ENCODE measurements around the gene ITCH. TPM values are rescaled to one million over a fixed set of nuclear protein-coding genes. Genes with fewer than 3 reads are reported as not detected.
A peak's percentile ranks its signal among the peaks of the same experiment; 100 is the strongest.
"Not testable (repeated sequence)": the region's sequence is repeated elsewhere in the genome, so short reads cannot be mapped to it uniquely, and the experiment has no call there.

The ITCH gene
- polyA plus RNA-seq, 3 donors: 13.3 to 26.6 (median 19.9) TPM

DNA sequence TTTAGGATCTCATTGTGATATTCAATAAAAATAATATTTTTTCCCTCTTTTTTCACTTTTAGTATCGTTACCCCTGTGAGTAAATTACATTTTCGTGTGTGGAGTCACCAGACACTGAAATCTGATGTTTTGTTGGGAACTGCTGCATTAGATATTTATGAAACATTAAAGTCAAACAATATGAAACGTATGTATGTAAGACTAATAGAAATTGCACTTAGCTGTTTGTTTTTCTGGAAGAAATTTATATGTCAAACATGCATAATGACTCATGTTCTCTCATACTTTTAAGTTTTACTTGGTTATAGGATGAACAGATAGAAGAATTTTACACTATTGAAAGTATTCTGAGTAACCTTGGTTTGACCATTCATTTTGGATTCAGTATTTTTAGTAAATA is 49.4 kb downstream of the ITCH start:
- Mint-ChIP-seq H3K9me3 (peaks cover 0 to 2% (median 0%) of the 10 kb centered on the region in 7 donors), H3K27ac (no peak overlapping the region), H3K36me3 (peaks cover 57 to 83% of the 10 kb centered on the region in 2 donors), H3K4me1 (peaks cover 9% of the 10 kb centered on the region), H3K27me3 (ENCODE audit: low read depth in 3 of 3) (peaks cover 0 to 5% (median 0%) of the 10 kb centered on the region in 3 donors), H3K4me3 (no peak overlapping the region)
- intact Hi-C loops (cut with micrococcal nuclease): no loop called here
- Histone ChIP-seq H3K9me3 (replicated peaks in 1 of 2; ENCODE audit: control insufficient read depth in 1 of 2, insufficient read depth in 1 of 2, low read length in 2 of 2) (no peaks in the 10 kb centered on the region), H3K36me3 (replicated peaks in 1 of 2; ENCODE audit: control insufficient read depth in 1 of 2, insufficient read depth in 2 of 2, low read length in 2 of 2) (peaks cover 65 to 97% of the 10 kb centered on the region in 2 donors), H3K9ac (ENCODE audit: insufficient read depth, low read length, poor library complexity, severe bottlenecking) (no peak overlapping the region), H3K4me2 (replicated peaks; ENCODE audit: extremely low read depth, low read length, poor library complexity, severe bottlenecking) (no peak overlapping the region), H3K79me2 (ENCODE audit: insufficient read depth, low read length) (peaks cover 20% of the 10 kb centered on the region), H3K4me3 (replicated peaks in 1 of 3; ENCODE audit: low read depth in 2 of 3, low read length in 3 of 3) (no peak overlapping the region), H3K27ac (ENCODE audit: low read depth in 1 of 2, low read length in 2 of 2) (no peak overlapping the region), H3K4me1 (ENCODE audit: control insufficient read depth in 1 of 2, insufficient read depth in 2 of 2, low read length in 2 of 2) (peaks cover 3 to 6% of the 10 kb centered on the region in 2 donors), H3K27me3 (ENCODE audit: control insufficient read depth in 2 of 2, insufficient read depth in 2 of 2, low read length in 2 of 2) (no peaks in the 10 kb centered on the region), H2AFZ (ENCODE audit: insufficient read depth, low read depth, low read length, poor library complexity, severe bottlenecking) (no peak overlapping the region), H4K20me1 (ENCODE audit: insufficient read depth, low read length) (peaks cover 69% of the 10 kb centered on the region)
- TF ChIP-seq, protein P1, sequence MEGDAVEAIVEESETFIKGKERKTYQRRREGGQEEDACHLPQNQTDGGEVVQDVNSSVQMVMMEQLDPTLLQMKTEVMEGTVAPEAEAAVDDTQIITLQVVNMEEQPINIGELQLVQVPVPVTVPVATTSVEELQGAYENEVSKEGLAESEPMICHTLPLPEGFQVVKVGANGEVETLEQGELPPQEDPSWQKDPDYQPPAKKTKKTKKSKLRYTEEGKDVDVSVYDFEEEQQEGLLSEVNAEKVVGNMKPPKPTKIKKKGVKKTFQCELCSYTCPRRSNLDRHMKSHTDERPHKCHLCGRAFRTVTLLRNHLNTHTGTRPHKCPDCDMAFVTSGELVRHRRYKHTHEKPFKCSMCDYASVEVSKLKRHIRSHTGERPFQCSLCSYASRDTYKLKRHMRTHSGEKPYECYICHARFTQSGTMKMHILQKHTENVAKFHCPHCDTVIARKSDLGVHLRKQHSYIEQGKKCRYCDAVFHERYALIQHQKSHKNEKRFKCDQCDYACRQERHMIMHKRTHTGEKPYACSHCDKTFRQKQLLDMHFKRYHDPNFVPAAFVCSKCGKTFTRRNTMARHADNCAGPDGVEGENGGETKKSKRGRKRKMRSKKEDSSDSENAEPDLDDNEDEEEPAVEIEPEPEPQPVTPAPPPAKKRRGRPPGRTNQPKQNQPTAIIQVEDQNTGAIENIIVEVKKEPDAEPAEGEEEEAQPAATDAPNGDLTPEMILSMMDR (IDR thresholded peaks at IDR 0.05): no peak
- no CpG with 5 or more reads among the region's 3 CpGs for WGBS (ENCODE audit: insufficient coverage)
- no peak for DNase-seq

DNA sequence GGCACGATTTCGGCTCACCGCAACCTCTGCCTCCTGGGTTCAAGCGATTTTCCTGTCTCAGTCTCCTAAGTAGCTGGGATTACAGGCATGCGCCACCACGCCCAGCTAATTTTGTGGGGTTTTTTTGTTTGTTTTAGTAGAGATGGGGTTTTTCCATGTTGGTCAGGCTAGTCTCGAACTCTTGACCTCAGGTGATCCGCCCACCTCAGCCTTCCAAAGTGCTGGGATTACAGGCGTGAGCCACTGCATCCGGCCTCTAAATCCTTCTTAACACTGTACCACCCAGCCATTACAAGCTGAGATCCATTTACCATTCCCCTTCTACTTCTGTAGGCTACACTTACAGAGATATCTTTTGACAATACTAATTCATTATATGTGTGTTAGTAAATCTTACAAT is 51.5 kb downstream of the ITCH start:
- H2AFZ ChIP-seq (ENCODE audit: insufficient read depth, low read depth, low read length, poor library complexity, severe bottlenecking); intact Hi-C loops (cut with micrococcal nuclease); H3K79me2 ChIP-seq (ENCODE audit: insufficient read depth, low read length); H3K4me1 Mint-ChIP-seq; H3K4me1 ChIP-seq (ENCODE audit: control insufficient read depth in 1 of 2, insufficient read depth in 2 of 2, low read length in 2 of 2); DNase-seq; H3K4me2 ChIP-seq (replicated peaks; ENCODE audit: extremely low read depth, low read length, poor library complexity, severe bottlenecking); H3K9ac ChIP-seq (ENCODE audit: insufficient read depth, low read length, poor library complexity, severe bottlenecking); H3K9me3 Mint-ChIP-seq; H3K4me3 Mint-ChIP-seq; H3K9me3 ChIP-seq (replicated peaks in 1 of 2; ENCODE audit: control insufficient read depth in 1 of 2, insufficient read depth in 1 of 2, low read length in 2 of 2); H3K27me3 ChIP-seq (ENCODE audit: control insufficient read depth in 2 of 2, insufficient read depth in 2 of 2, low read length in 2 of 2); H3K27me3 Mint-ChIP-seq (ENCODE audit: low read depth in 3 of 3); H3K4me3 ChIP-seq (replicated peaks in 1 of 3; ENCODE audit: low read depth in 2 of 3, low read length in 3 of 3): not testable (repeated sequence)
- Histone ChIP-seq H3K27ac (ENCODE audit: low read depth in 1 of 2, low read length in 2 of 2) (peak overlapping the region in 1 of 2 donors; percentile 53), H3K36me3 (replicated peaks in 1 of 2; ENCODE audit: control insufficient read depth in 1 of 2, insufficient read depth in 2 of 2, low read length in 2 of 2) (peaks cover 73 to 97% of the 10 kb centered on the region in 2 donors), H4K20me1 (ENCODE audit: insufficient read depth, low read length) (peaks cover 51% of the 10 kb centered on the region)
- Mint-ChIP-seq H3K36me3 (peaks cover 54 to 83% of the 10 kb centered on the region in 2 donors), H3K27ac (peak overlapping the region in 6 of 7 donors; percentile 17 to 81 (median 57))
- no CpG with 5 or more reads among the region's 10 CpGs for WGBS (ENCODE audit: insufficient coverage)
